ENCODE measurements around the gene DNHD1.

DNA sequence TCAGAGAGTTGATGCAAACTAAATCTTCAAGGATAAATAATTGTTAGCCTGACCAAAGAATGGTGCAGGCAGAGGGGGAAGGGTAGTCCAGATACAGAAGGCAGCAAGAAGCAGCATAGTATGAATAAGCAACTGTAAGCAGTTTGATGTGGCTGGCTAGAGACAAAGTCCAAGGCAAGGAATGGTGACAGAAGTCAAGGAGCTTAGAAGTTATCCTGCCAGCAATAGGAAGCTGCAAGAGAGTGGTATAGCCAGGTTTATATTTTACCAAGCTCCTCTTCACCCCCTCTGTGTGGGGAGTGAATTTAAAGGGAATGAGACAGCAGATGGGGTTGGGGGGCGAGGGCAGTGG, 38.0 kb upstream of the DNHD1 start:
- TF ChIP-seq POLR2AphosphoS5 (IDR thresholded peaks at IDR 0.05) (no peak), EP300 (IDR thresholded peaks at IDR 0.05) (no peak)
- TF ChIP-seq, protein P1, sequence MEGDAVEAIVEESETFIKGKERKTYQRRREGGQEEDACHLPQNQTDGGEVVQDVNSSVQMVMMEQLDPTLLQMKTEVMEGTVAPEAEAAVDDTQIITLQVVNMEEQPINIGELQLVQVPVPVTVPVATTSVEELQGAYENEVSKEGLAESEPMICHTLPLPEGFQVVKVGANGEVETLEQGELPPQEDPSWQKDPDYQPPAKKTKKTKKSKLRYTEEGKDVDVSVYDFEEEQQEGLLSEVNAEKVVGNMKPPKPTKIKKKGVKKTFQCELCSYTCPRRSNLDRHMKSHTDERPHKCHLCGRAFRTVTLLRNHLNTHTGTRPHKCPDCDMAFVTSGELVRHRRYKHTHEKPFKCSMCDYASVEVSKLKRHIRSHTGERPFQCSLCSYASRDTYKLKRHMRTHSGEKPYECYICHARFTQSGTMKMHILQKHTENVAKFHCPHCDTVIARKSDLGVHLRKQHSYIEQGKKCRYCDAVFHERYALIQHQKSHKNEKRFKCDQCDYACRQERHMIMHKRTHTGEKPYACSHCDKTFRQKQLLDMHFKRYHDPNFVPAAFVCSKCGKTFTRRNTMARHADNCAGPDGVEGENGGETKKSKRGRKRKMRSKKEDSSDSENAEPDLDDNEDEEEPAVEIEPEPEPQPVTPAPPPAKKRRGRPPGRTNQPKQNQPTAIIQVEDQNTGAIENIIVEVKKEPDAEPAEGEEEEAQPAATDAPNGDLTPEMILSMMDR (IDR thresholded peaks at IDR 0.05) = no peak
